NCI-H2196 treated with DMSO at 0.1 percent for 48 hours (cell line): ENCODE results near the gene TCERG1L.
"Not testable (repeated sequence)": the region's sequence is repeated elsewhere in the genome, so short reads cannot be mapped to it uniquely, and the experiment has no call there.

Source experiments
- DNase-seq: peaks from one replicate; lab custom pipeline; 2025; ENCODE audit not compliant: unreplicated experiment; lab: John Stamatoyannopoulos, UW

Gene TCERG1L, protein sequence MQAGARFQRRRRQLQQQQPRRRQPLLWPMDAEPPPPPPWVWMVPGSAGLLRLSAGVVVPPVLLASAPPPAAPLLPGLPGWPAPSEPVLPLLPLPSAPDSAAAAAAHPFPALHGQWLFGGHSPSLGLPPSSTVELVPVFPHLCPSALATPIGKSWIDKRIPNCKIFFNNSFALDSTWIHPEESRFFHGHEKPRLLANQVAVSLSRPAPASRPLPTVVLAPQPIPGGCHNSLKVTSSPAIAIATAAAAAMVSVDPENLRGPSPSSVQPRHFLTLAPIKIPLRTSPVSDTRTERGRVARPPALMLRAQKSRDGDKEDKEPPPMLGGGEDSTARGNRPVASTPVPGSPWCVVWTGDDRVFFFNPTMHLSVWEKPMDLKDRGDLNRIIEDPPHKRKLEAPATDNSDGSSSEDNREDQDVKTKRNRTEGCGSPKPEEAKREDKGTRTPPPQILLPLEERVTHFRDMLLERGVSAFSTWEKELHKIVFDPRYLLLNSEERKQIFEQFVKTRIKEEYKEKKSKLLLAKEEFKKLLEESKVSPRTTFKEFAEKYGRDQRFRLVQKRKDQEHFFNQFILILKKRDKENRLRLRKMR

GRCh38 chr10:131311661-131312477 lies at the start of gene TCERG1L:
Gene TCERG1L (minus strand): TSS chr10:131311721. CDS start chr10:131311635, 86 bp downstream.
- peak; percentile 5 for DNase-seq

DNA sequence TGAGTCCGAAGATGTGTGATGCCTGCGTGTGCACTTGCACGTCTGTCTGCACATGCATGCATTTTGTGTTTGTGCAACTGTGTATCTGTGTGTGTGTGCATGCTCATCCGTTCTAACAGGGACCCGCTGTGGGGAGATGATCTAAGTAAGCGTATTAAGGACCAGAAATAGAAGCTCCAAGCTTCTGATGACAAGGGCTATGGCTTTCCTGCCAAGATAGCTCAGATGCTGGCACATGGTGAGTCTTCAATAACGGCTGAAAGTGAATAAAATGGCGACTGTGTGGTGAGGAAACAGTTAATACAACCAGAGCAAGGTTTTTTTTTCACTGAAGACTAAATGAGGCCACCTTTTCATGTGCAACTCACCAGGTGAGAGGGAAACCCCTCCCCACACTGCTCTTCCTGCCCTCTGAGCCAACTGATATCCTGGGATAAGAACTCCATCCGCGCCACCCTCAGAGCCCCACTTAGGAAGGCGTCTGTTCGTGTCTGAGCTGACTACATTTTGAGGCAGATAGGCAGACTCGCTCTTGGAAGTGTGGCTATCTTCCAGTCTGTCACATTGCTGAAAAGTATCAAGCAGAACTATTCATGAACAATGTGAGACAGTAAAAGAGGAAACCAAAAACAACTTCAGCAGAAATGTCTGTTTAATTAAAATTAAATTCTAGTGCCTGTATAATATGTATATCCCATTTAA lies 47.4 kb upstream of the TCERG1L start:
- no peak for DNase-seq

DNA sequence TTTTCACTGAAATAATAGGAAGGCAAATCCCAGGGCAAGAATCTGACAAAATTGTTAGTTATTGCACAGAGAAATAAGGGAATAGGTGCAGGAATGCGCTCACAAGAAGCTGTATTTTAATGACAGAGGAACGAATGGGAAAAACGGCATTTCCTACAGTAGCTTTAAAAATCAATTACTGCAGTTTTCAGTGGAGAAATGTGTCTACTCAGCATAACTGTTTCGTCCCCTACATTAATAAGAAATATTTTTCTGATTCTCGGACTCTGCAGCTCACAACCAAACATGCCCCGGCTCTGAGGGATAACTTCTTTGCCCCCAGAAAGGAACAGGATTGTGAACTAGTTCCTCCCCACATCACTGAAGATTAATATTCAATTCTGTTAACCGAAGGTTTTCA lies 44.9 kb upstream of the TCERG1L start:
- DNase-seq, result no peak

- DNase-seq, result no peak
These were observed 44.4 kb upstream of the TCERG1L start for GRCh38 chr10:131355881-131356280.

DNA sequence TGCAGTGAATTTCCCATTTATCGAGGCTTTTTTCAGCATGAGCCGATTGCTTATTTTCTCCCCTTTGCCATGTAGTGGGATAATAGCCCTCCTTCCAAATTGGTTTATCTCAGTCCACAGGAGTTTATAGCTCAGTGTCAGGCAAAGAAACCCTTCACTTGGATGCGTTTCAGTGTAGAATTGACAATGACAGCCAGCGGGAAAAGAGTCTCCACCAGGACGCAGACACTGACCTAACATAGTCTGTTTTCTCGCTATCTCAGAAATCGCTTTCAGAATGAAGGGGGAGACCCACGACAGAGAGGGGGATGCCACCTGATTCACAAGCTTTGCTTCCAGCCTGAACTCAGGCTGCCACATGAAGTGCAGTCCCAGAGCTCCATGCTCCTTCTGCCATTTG lies 43.5 kb upstream of the TCERG1L start:
- no peak for DNase-seq

GRCh38 chr10:131354380-131354779 lies 42.9 kb upstream of the TCERG1L start:
- no peak for DNase-seq

DNA sequence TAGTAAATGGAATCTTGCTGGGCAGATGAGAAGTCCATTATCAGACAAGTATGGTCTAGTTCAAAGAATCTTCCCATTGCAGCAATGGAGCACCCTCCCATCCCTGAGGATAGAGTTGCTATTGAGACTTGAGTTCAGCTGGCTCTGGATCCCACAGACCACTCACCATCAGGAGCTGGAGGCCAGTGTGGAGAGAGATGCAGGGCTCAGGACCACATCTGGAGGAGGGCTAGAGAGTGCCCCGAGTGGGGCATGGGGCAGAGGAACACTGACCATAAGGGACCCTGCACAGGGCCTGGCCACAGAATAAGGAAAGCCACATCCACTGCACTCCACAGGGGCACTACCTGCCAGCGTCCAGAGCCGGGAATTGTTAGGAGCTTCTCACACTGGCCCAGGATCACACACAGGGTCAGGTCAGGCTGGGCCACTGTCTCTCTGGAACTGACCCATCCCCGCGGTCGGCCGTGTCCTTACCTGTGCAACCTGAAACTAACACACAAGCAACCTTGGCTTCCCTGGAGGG lies 41.3 kb upstream of the TCERG1L start:
- no peak for DNase-seq

GRCh38 chr10:131350660-131351059 lies 39.1 kb upstream of the TCERG1L start:
- DNase-seq, result no peak

- no peak for DNase-seq
These were observed 38.7 kb upstream of the TCERG1L start for GRCh38 chr10:131350245-131350644.

GRCh38 chr10:131346456-131346855 lies 34.9 kb upstream of the TCERG1L start:
- no peak for DNase-seq

DNA sequence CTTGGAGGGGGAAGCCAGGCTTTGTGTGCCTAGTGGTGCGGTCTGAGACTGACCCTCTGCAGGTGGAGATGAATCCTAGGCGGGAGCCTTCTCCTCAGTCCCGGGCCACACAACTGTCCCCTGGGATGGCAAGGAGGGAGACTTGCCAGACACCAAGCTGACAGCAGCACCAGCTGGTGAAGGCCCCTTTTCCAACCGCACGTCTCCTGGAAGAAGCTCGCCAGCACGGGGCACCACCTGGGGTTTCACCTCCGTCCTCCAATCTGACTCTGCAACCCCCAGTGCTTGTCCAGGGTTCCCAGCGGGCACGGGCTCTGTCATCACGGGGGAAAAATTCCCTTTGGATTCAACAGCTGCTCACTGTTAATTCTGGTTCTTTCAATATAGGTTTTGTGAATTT lies 34.2 kb upstream of the TCERG1L start:
- DNase-seq, result no peak

DNA sequence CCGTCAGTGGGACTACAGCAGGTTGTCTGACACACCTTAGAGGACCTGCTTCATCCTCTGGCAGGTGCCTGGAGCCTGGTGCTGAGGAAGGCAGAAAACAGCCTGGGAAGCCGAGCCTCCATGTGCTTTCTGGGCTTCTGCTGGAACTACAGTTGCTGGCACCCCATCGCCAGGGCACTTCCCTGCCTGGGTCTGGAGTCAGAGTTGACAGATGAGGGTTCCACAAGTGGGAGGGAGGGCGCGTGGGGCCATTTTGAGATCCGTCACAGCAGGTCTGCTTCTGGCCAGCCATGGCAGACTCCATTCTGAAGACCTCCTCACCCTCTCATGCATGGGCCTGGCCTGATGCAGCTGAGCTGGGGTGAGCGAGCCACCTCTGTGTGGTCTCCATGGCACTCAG lies 33.2 kb upstream of the TCERG1L start:
- DNase-seq, result no peak

GRCh38 chr10:131337741-131338140 lies 26.2 kb upstream of the TCERG1L start:
- DNase-seq, result no peak

DNA sequence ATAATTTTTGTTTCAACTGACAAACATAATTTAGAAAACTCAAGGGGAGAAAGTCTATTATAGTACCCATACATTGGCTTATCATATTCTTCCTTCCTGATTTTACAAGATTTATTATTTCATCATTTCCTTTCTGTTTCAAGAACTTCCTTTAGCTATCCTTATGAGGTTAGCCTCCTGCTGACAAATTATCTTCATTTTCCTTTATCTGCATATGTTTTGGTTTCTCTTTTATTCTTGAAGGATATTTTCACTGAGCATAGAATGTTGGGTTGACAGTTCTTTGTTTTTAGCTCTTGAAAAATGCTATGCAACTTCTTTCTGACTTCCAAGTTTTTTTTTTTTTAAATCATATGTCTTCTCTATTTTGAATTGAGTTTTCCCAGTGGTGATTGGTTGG lies 21.3 kb upstream of the TCERG1L start:
- no peak for DNase-seq

- DNase-seq, result no peak
These were observed 12.4 kb upstream of the TCERG1L start for GRCh38 chr10:131323880-131324279.

GRCh38 chr10:131323025-131323424 lies 11.5 kb upstream of the TCERG1L start:
- DNase-seq, result no peak

GRCh38 chr10:131322575-131322974 lies 11.1 kb upstream of the TCERG1L start:
- not testable (repeated sequence) for DNase-seq

DNA sequence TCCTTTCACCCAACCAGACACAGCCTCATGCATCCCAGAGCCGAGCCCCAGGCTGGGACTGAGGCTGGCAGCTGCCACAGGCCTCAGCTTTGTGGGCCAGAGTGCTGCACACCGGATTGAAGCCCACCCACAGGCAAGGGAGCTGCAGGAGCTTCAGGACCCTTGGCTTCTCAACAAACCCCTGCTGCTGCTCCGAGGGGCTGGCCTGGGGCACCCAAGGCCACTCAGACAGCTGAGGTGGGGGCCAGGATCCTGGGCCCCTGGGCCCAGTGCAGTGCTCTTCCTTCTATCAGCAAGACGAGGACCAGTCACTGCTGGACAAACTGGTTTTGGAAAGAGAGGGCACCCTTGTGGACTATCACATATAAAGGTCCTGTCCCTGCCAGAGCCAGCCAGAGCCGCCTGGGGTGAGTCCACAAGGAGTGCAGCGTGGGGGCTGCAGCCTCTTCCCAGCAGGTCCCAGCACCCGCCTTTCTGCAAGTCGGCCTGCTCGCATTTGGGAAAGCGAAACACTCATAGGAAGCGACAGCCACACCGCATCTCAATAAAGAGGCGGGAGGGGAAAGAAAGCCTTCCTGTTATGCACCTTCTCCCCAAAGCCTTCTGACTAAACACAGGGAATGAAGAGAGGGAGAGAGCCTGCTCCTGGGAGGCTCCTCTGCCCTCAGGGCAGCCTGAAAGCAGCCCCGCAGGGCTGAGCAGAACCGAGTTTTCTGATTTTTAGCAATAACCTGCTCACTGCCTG lies 9.5 kb upstream of the TCERG1L start:
- DNase-seq, result no peak

- no peak for DNase-seq
These were observed 7.3 kb upstream of the TCERG1L start for GRCh38 chr10:131318814-131319213.

GRCh38 chr10:131318291-131318690 lies 6.8 kb upstream of the TCERG1L start:
- DNase-seq, result no peak
